RPMI7951 (cell line): ENCODE results near the gene CST2. TPM values are rescaled to one million over a fixed set of nuclear protein-coding genes. Genes with fewer than 3 reads are reported as not detected.
"Not testable (repeated sequence)": the region's sequence is repeated elsewhere in the genome, so short reads cannot be mapped to it uniquely, and the experiment has no call there.

Experiments used
- DNase-seq: peaks from one replicate; pipeline ENCODE4 v3.0.0-alpha.2; 2012; ENCODE audit warnings: low read depth
- total RNA-seq: library from RNA; depleted of rRNA; stranded (reverse); fragments of >200 nt; shearing (Covaris generic); gene quantifications from 2 replicates; pipeline ENCODE4 v1.2.3, GENCODE V29; 2014; rRNA removed

CST2 gene
- total RNA-seq, 1 experiment from 2014 or later, result 0.84 TPM

DNA sequence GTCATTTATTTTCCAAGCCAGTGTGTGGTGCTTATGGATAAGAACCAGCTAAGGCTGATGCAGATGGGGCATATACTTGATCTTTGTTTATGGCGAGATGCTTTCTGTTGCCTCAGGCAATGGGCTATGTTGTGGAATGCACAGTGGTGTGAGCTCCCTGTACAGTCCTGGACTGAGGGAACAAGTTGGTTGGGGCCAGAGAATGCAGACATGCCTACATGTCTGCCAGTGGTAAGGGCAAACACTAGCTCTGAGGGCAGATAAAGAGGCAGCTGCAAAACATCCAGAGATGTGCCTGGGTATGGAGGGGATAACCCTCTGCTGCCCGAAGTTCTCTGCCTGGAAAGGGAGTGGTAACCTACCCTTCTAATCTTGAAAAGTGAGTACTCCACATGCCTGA, 16.2 kb downstream of the CST2 start:
- not testable (repeated sequence) for DNase-seq

GRCh38 chr20:23800865-23801264, 25.7 kb downstream of the CST2 start:
- no peak for DNase-seq

DNA sequence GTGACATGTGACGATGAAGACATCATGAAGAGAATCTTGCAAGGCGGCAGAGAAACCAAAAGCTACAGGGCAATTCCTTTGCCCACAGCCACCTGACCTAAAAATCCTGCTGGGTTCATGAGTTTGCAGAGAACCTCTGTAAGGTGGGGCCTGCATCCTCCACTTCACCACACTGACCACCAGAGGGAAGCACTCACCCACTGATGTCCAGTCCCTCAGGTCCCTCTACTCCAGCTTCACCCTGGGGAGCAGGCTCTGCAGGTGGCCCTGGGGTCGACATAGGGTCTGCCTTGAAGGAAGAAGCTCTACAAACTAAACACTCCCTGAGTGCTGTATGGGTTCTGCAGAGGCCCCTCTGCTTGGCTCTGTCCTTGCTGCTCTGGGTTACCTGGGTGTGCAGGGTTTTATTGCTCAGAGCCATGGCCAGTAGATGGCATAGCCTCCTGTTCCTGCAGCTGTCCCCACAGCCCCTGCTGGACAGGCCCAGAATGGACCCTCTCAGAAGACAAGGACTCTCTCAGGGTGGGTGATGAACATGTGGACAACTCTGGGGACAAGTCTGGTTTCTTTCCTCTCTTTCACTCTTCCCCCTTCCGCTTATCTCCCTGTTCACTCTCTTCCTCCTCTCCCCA, 27.2 kb downstream of the CST2 start:
- DNase-seq, result peak; percentile 40

- DNase-seq, result no peak
These were observed 31.0 kb downstream of the CST2 start for GRCh38 chr20:23795526-23795925.

DNA sequence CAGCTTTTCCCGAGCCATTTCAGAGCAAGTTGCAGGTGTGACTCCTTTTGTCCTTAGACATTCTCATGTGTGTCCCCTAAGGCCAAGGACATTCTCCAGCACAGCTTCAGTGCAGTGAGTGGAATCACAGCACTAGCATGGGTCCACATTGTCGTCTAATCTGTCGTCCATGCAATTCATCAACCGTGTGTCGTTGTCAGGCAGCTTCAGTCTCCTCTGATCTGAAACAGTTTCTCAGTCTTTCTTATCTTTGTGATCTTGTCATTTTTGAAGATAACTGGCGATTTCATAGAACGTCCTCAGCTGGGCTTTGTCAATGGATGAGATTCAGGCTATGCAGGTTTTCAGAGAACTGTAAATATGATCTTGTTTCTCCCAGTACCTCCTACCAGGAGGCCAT, 31.7 kb downstream of the CST2 start:
- DNase-seq, result no peak

GRCh38 chr20:23794065-23794464, 32.5 kb downstream of the CST2 start:
- no peak for DNase-seq

GRCh38 chr20:23783447-23783846, 43.1 kb downstream of the CST2 start:
- DNase-seq, result no peak

GRCh38 chr20:23782366-23782983, 44.1 kb downstream of the CST2 start:
- peak; percentile 32 for DNase-seq

DNA sequence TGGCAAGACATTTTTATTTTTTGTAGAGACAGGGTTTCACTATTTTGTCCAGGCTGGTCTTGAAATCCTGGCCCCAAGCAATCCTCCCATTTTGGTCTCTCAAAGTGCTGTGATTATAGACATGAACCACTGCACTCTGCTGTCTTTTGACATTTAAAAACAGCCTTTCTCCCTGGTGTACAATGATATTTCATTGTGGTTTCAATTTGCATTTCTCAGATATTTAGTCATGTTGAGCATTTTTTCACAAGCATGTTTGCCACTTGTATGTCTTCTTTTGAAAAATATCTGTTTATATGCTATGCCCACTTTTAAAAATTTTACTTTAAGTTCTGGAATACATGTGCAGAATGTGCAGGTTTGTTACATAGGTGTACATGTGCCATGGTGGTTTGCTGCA, 47.9 kb downstream of the CST2 start:
- DNase-seq, result peak; percentile 29

DNA sequence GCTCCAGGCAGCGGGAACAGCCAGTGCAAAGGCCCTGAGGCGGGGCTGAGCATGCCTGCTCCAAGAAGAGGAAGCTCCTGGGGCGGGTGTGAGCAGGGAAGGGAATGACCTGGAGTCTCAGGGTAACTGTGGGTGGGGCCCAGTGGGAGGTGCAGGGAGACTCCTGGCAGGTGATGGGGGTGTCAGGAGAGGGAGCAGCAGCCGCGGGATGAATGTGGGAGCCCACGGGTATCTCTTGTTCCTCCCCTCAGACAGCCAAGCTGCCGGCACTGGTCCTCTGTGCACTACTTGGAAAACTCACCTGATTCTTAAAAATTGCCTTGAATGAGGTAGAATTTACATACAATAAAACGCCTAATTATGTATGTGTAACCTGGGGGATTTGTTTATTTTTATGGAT, 49.1 kb downstream of the CST2 start:
- not testable (repeated sequence) for DNase-seq

- no peak for DNase-seq
These were observed 50.3 kb downstream of the CST2 start for GRCh38 chr20:23776067-23776771.

DNA sequence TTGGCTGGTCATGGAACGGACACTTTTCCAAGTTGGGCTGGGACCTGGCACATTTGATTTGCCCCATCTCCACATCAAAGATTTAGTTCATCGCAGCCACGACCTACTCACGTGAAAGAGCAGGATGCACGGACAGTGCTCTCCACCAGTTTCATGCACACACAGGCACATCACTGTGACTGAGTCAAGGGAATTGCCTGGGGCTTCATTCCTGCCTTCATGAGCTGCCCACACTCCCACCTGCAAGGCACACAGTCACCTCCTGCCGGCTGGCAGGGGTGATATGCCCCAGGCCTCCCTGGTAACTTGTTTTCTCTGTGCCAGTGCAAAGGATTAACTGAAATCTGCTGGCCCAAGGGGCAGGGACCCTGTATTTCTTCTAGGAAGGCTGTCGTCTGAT, 52.4 kb downstream of the CST2 start:
- DNase-seq, result peak; percentile 42

Other genes with a start within 250 kb of the CST2 start
- not detected in 2 replicates for gene CST9, start 220.8 kb downstream of the CST2 start, total RNA-seq
- 515 and 755 TPM in 2 replicates for gene CST3, start 188.8 kb downstream of the CST2 start, total RNA-seq
- not detected in 2 replicates for gene CST4, start 137.7 kb downstream of the CST2 start, total RNA-seq
- 0.68 and 0.84 TPM in 2 replicates for gene CST1, start 75.8 kb downstream of the CST2 start, total RNA-seq
- not detected in 2 replicates for gene CST5, start 53.0 kb upstream of the CST2 start, total RNA-seq
- not detected in 2 replicates for gene GGTLC1, start 162.1 kb upstream of the CST2 start, total RNA-seq